A549 (cell line): ENCODE measurements around the gene MGAT5.

Source experiments
- BHLHE40 ChIP-seq: IDR thresholded peaks from 2 replicates; pipeline ENCODE4 v1.6.1; 2012; ENCODE audit warnings: low read depth, low read length, inconsistent platforms
- CBX8 ChIP-seq: fragments of 200-600 bp; sonication (generic); IDR thresholded peaks from 2 replicates; pipeline ENCODE4 v1.6.1; 2016
- CHD2 ChIP-seq: fragments of 150-350 bp; IDR thresholded peaks from 2 replicates; pipeline ENCODE4 v1.6.1; 2014; ENCODE audit warnings: low read length; ENCODE audit not compliant: partially characterized antibody
- CHD4 ChIP-seq: fragments of 200-600 bp; sonication (generic); IDR thresholded peaks from 2 replicates; pipeline ENCODE4 v1.6.1; 2016; ENCODE audit warnings: antibody characterized with exemption, mild to moderate bottlenecking, borderline replicate concordance
- CTCF ChIP-seq: fragments of >200 bp; sonication (Bioruptor Twin); formaldehyde crosslinking; IDR thresholded peaks from 3 replicates; pipeline ENCODE4 v1.5.1; 2016
- EP300 ChIP-seq, 2 experiments: fragments of >200 bp; sonication (Bioruptor Twin); formaldehyde crosslinking; IDR thresholded peaks; 2 replicates in 1 of 2; 3 replicates in 1 of 2; pipeline ENCODE4 v1.6.1; 2016 to 2017
- MYC ChIP-seq: IDR thresholded peaks from 2 replicates; pipeline ENCODE4 v1.6.1; 2012; ENCODE audit warnings: mild to moderate bottlenecking, inconsistent platforms, low read length, improper control_type of control experiment, borderline replicate concordance
- RCOR1 ChIP-seq: fragments of 150-350 bp; IDR thresholded peaks from 2 replicates; pipeline ENCODE4 v1.6.1; 2014; ENCODE audit warnings: antibody characterized with exemption, low read length, low read depth
- RNF2 ChIP-seq: fragments of 200-600 bp; sonication (generic); IDR thresholded peaks from 2 replicates; pipeline ENCODE4 v1.6.1; 2016; ENCODE audit warnings: low read depth, mild to moderate bottlenecking, antibody characterized with exemption, moderate library complexity, borderline replicate concordance
- SREBF2 ChIP-seq: fragments of 450-650 bp; IDR thresholded peaks from 2 replicates; pipeline ENCODE4 v1.6.1; 2014; ENCODE audit warnings: mild to moderate bottlenecking, moderate library complexity
- TP53 ChIP-seq: fragments of 250-450 bp; sonication (Bioruptor Pico); IDR thresholded peaks from 2 replicates; pipeline ENCODE4 v1.5.0; 2021; ENCODE audit warnings: mild to moderate bottlenecking, moderate library complexity

GRCh38 chr2:134452042-134452733 is 198.3 kb downstream of the MGAT5 start:
- no peak for TF ChIP-seq EP300 (IDR thresholded peaks at IDR 0.05)
- TF ChIP-seq CHD2, result no peak
- no peak for TF ChIP-seq BHLHE40
- TF ChIP-seq RCOR1, result no peak
- TF ChIP-seq MYC, result no peak
- no peak for TF ChIP-seq CTCF
- TF ChIP-seq CHD4, result no peak
- TF ChIP-seq TP53, result no peak
- no peak for TF ChIP-seq SREBF2
- no peak for TF ChIP-seq RNF2
- TF ChIP-seq CBX8, result no peak
